SJCRH30 (cell line): Measurements from ENCODE around the gene MGRN1. TPM values are rescaled to one million over a fixed set of nuclear protein-coding genes. Genes with fewer than 3 reads are reported as not detected.

ENCODE experiments used
- DNase-seq, 2 experiments: peaks; one replicate each; pipeline ENCODE4 v3.0.0-alpha.2; 2015 to 2020
- H3K27ac ChIP-seq: fragments of 250-450 bp; sonication (Bioruptor Pico); 2 replicates; pipeline ENCODE4 v1.5.1; 2020; ENCODE audit warnings: mild to moderate bottlenecking, moderate library complexity
- H3K27me3 ChIP-seq: fragments of 250-450 bp; sonication (Bioruptor Pico); 2 replicates; pipeline ENCODE4 v1.5.1; 2020; ENCODE audit warnings: mild to moderate bottlenecking, moderate library complexity
- H3K36me3 ChIP-seq: fragments of 250-450 bp; sonication (Bioruptor Pico); 2 replicates; pipeline ENCODE4 v1.5.1; 2020; ENCODE audit warnings: mild to moderate bottlenecking, moderate library complexity
- H3K4me1 ChIP-seq: fragments of 250-450 bp; sonication (Bioruptor Pico); 2 replicates; pipeline ENCODE4 v1.5.1; 2020; ENCODE audit warnings: mild to moderate bottlenecking, moderate library complexity
- H3K4me3 ChIP-seq: fragments of 250-450 bp; sonication (Bioruptor Pico); 2 replicates; pipeline ENCODE4 v1.5.1; 2020; ENCODE audit warnings: mild to moderate bottlenecking, moderate library complexity
- H3K9me3 ChIP-seq: fragments of 250-450 bp; sonication (Bioruptor Pico); replicated peaks from 2 replicates; pipeline ENCODE4 v1.5.1; 2020; ENCODE audit warnings: mild to moderate bottlenecking, moderate library complexity
- total RNA-seq: library from RNA; depleted of rRNA; stranded (reverse); fragments of >200 nt; shearing (Covaris generic); gene quantifications from 2 replicates; pipeline ENCODE4 v1.2.3, GENCODE V29; 2014

The MGRN1 gene
- total RNA-seq, 1 experiment from 2014 or later, result 13.8 TPM

GRCh38 chr16:4597174-4597573, 27.5 kb upstream of the MGRN1 start:
- no peak for DNase-seq
- Histone ChIP-seq H3K36me3 (no peaks in the 10 kb centered on the region), H3K27ac (no peak overlapping the region), H3K4me1 (peaks cover 13% of the 10 kb centered on the region), H3K4me3 (no peak overlapping the region), H3K27me3 (0 out of 2 replicates have a peak, but pooled peaks cover 2% of the 10 kb centered on the region), H3K9me3 (no peaks in the 10 kb centered on the region)

GRCh38 chr16:4599037-4599436, 25.6 kb upstream of the MGRN1 start:
- no peak for DNase-seq
- Histone ChIP-seq H3K9me3 (no peaks in the 10 kb centered on the region), H3K4me3 (no peak overlapping the region), H3K4me1 (peaks cover under 1% of the 10 kb centered on the region; the same call in 1 of the 2 replicates), H3K27me3 (0 out of 2 replicates have a peak, but pooled peaks cover 5% of the 10 kb centered on the region), H3K36me3 (no peaks in the 10 kb centered on the region), H3K27ac (no peak overlapping the region)

- no peaks in the 10 kb centered on the region for H3K36me3 ChIP-seq
- no peaks in the 10 kb centered on the region for H3K9me3 ChIP-seq
- no peak for DNase-seq
Observed at GRCh38 chr16:4599545-4599944, 25.1 kb upstream of the MGRN1 start.

GRCh38 chr16:4601036-4601863, 23.4 kb upstream of the MGRN1 start:
- H3K27ac ChIP-seq, result no peak overlapping the region
- no peaks in the 10 kb centered on the region for H3K9me3 ChIP-seq
- no peaks in the 10 kb centered on the region for H3K36me3 ChIP-seq
- DNase-seq, result no peak
- no peak overlapping the region for H3K4me3 ChIP-seq
- H3K27me3 ChIP-seq, result 0 out of 2 replicates have a peak, but pooled peaks cover 5% of the 10 kb centered on the region
- H3K4me1 ChIP-seq, result no peaks in the 10 kb centered on the region

More at GRCh38 chr16:4599545-4599944, 25.1 kb upstream of the MGRN1 start:
- Histone ChIP-seq H3K27ac (no peak overlapping the region), H3K4me3 (no peak overlapping the region), H3K4me1 (no peaks in the 10 kb centered on the region), H3K27me3 (0 out of 2 replicates have a peak, but pooled peaks cover 5% of the 10 kb centered on the region)

- no peaks in the 10 kb centered on the region for H3K36me3 ChIP-seq
- DNase-seq, result no peak
- no peak overlapping the region for H3K4me3 ChIP-seq
- H3K4me1 ChIP-seq, result no peaks in the 10 kb centered on the region
- H3K27ac ChIP-seq, result no peak overlapping the region
- H3K9me3 ChIP-seq, result no peaks in the 10 kb centered on the region
- H3K27me3 ChIP-seq, result 0 out of 2 replicates have a peak, but pooled peaks cover 5% of the 10 kb centered on the region
Observed at GRCh38 chr16:4601864-4602186, 22.8 kb upstream of the MGRN1 start.

GRCh38 chr16:4602331-4602730, 22.3 kb upstream of the MGRN1 start:
- Histone ChIP-seq H3K27me3 (0 out of 2 replicates have a peak, but pooled peaks cover 5% of the 10 kb centered on the region), H3K27ac (no peak overlapping the region), H3K4me1 (no peaks in the 10 kb centered on the region), H3K9me3 (no peaks in the 10 kb centered on the region), H3K4me3 (no peak overlapping the region), H3K36me3 (no peaks in the 10 kb centered on the region)
- no peak for DNase-seq

- Histone ChIP-seq H3K27me3 (0 out of 2 replicates have a peak, but pooled peaks cover 5% of the 10 kb centered on the region), H3K4me3 (no peak overlapping the region), H3K36me3 (no peaks in the 10 kb centered on the region), H3K27ac (no peak overlapping the region), H3K4me1 (no peaks in the 10 kb centered on the region), H3K9me3 (no peaks in the 10 kb centered on the region)
- no peak for DNase-seq
Observed at GRCh38 chr16:4603624-4604170, 20.9 kb upstream of the MGRN1 start.

GRCh38 chr16:4604401-4604800, 20.2 kb upstream of the MGRN1 start:
- no peak overlapping the region for H3K4me3 ChIP-seq
- no peak overlapping the region for H3K27ac ChIP-seq
- H3K36me3 ChIP-seq, result no peaks in the 10 kb centered on the region
- H3K4me1 ChIP-seq, result no peaks in the 10 kb centered on the region
- no peak for DNase-seq
- H3K9me3 ChIP-seq, result no peaks in the 10 kb centered on the region
- 0 out of 2 replicates have a peak, but pooled peaks cover 5% of the 10 kb centered on the region for H3K27me3 ChIP-seq

- H3K27me3 ChIP-seq, result 0 out of 2 replicates have a peak, but pooled peaks cover 5% of the 10 kb centered on the region
- H3K4me1 ChIP-seq, result no peaks in the 10 kb centered on the region
- no peak overlapping the region for H3K27ac ChIP-seq
- no peak overlapping the region for H3K4me3 ChIP-seq
- H3K36me3 ChIP-seq, result no peaks in the 10 kb centered on the region
- no peaks in the 10 kb centered on the region for H3K9me3 ChIP-seq
- DNase-seq, result no peak
Observed at GRCh38 chr16:4606354-4606753, 18.3 kb upstream of the MGRN1 start.

- Histone ChIP-seq H3K27ac (no peak overlapping the region), H3K27me3 (no peaks in the 10 kb centered on the region), H3K9me3 (no peaks in the 10 kb centered on the region), H3K36me3 (no peaks in the 10 kb centered on the region), H3K4me1 (no peaks in the 10 kb centered on the region), H3K4me3 (no peak overlapping the region)
- no peak for DNase-seq
Observed at GRCh38 chr16:4607841-4608703, 16.6 kb upstream of the MGRN1 start.

- Histone ChIP-seq H3K4me1 (no peaks in the 10 kb centered on the region), H3K27ac (no peak overlapping the region), H3K36me3 (no peaks in the 10 kb centered on the region), H3K27me3 (no peaks in the 10 kb centered on the region), H3K9me3 (no peaks in the 10 kb centered on the region), H3K4me3 (no peak overlapping the region)
- DNase-seq, result no peak
Observed at GRCh38 chr16:4608704-4608980, 16.0 kb upstream of the MGRN1 start.

- H3K4me3 ChIP-seq, result no peak overlapping the region
- H3K27ac ChIP-seq, result no peak overlapping the region
- no peaks in the 10 kb centered on the region for H3K36me3 ChIP-seq
Observed at GRCh38 chr16:4609200-4610010, 15.2 kb upstream of the MGRN1 start.

GRCh38 chr16:4610011-4611005, 14.3 kb upstream of the MGRN1 start:
- no peak for DNase-seq

More at GRCh38 chr16:4609200-4610010, 15.2 kb upstream of the MGRN1 start:
- Histone ChIP-seq H3K9me3 (no peaks in the 10 kb centered on the region), H3K4me1 (no peaks in the 10 kb centered on the region), H3K27me3 (no peaks in the 10 kb centered on the region)
- DNase-seq, result no peak

More at GRCh38 chr16:4610011-4611005, 14.3 kb upstream of the MGRN1 start:
- Histone ChIP-seq H3K4me1 (no peaks in the 10 kb centered on the region; the same call in 1 of the 2 replicates), H3K9me3 (no peaks in the 10 kb centered on the region), H3K27ac (no peak overlapping the region), H3K4me3 (no peak overlapping the region), H3K36me3 (no peaks in the 10 kb centered on the region), H3K27me3 (no peaks in the 10 kb centered on the region)
